ENCODE measurements around the gene IRF2BP1.

DNA sequence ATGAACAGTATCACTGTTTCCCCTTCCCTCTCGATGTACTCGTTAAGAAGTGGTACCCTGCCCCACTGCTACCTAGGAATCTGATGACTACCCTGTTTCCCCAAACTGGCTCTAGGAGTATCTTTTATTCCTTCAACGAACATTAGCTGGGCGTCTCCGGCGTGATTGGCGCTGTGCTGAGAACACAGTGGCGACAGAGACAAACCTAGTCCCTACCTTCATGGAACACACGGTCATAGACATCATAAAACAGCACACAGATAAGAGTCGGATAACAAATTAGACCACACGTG is 23.7 kb downstream of the IRF2BP1 start:
- TF ChIP-seq STAG1 (CRISPR knock-in tag; IDR thresholded peaks at IDR 0.05) = no peak
- no peak for TF ChIP-seq POLR2A (IDR thresholded peaks at IDR 0.05; ENCODE audit: insufficient read depth in 1 of 2, low read depth in 2 of 2, low read length in 2 of 2)
- TF ChIP-seq, protein P1, sequence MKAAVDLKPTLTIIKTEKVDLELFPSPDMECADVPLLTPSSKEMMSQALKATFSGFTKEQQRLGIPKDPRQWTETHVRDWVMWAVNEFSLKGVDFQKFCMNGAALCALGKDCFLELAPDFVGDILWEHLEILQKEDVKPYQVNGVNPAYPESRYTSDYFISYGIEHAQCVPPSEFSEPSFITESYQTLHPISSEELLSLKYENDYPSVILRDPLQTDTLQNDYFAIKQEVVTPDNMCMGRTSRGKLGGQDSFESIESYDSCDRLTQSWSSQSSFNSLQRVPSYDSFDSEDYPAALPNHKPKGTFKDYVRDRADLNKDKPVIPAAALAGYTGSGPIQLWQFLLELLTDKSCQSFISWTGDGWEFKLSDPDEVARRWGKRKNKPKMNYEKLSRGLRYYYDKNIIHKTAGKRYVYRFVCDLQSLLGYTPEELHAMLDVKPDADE (CRISPR knock-in tag; IDR thresholded peaks at IDR 0.05) = no peak
- no peak for TF ChIP-seq ZSCAN22 (CRISPR knock-in tag; IDR thresholded peaks at IDR 0.05)
- no peak for TF ChIP-seq POLR2AphosphoS5 (IDR thresholded peaks at IDR 0.05; ENCODE audit: low read depth, low read length)
- no peak for TF ChIP-seq EP300 (IDR thresholded peaks at IDR 0.05; ENCODE audit: low read depth in 2 of 2, low read length in 2 of 2)
- TF ChIP-seq EP300 (CRISPR knock-in tag; IDR thresholded peaks at IDR 0.05; ENCODE audit: borderline replicate concordance) = no peak
- TF ChIP-seq, protein P2, sequence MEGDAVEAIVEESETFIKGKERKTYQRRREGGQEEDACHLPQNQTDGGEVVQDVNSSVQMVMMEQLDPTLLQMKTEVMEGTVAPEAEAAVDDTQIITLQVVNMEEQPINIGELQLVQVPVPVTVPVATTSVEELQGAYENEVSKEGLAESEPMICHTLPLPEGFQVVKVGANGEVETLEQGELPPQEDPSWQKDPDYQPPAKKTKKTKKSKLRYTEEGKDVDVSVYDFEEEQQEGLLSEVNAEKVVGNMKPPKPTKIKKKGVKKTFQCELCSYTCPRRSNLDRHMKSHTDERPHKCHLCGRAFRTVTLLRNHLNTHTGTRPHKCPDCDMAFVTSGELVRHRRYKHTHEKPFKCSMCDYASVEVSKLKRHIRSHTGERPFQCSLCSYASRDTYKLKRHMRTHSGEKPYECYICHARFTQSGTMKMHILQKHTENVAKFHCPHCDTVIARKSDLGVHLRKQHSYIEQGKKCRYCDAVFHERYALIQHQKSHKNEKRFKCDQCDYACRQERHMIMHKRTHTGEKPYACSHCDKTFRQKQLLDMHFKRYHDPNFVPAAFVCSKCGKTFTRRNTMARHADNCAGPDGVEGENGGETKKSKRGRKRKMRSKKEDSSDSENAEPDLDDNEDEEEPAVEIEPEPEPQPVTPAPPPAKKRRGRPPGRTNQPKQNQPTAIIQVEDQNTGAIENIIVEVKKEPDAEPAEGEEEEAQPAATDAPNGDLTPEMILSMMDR (CRISPR knock-in tag; IDR thresholded peaks at IDR 0.05) = no peak
- no peak for TF ChIP-seq CBFB (CRISPR knock-in tag; IDR thresholded peaks at IDR 0.05)
- TF ChIP-seq MBNL3 (CRISPR knock-in tag; conservative IDR thresholded peaks at IDR 0.05) = no peak

All from HepG2 (cell line).